GM21390 (cell line): Measurements from ENCODE around the gene MAEA.

ENCODE experiments used
- ATAC-seq: cut with Tn5 transposase; IDR thresholded peaks from one replicate; pipeline ENCODE4 v1.9.1; 2021; ENCODE audit not compliant: unreplicated experiment

The MAEA gene

DNA sequence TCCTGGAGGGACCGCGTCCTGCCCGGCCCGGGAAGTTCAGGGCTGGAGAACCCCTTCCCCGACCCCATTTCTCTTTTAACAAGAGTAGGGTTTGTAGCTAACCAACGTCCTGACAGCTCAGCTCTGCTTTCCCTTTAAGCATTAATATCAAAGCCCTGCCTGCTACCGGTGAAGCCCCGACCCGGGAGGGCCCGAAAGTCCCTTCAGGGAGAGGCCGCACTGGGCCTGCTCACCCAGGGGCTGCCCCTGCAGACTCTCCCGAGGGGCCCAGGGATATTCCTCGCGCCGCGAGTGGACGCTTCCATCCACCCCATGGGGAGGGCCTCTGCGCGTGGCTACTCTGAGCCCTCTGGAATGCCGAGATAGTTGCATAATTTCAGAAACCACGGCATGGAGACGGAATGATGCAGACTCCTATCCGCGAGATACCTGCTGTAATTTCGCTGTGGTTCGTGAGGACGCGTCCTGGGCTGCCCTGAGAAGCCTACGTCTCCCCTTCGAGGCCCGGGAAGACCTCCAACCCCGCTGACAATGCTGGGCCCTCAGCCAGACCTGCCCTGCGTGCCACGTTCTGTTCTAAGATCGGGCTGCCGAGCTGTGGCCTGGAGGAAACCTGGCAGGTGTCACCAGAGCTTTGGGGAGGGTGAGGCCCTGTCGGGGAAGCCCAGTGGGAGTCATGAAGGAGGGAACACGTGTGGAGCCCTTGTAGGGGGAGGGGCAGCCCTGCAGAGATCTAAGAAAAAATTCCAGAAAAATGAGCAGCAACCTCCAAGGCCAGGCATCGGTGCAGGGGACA lies 39.8 kb upstream of the MAEA start:
- peak; percentile 7 for ATAC-seq

- ATAC-seq: no peak
Observed at GRCh38 chr4:1250527-1250812, 39.2 kb upstream of the MAEA start.

- no peak for ATAC-seq
Observed at GRCh38 chr4:1250921-1251772, 38.5 kb upstream of the MAEA start.

GRCh38 chr4:1251773-1252066 lies 38.0 kb upstream of the MAEA start:
- ATAC-seq: no peak

GRCh38 chr4:1252928-1253492 lies 36.7 kb upstream of the MAEA start:
- no peak for ATAC-seq

DNA sequence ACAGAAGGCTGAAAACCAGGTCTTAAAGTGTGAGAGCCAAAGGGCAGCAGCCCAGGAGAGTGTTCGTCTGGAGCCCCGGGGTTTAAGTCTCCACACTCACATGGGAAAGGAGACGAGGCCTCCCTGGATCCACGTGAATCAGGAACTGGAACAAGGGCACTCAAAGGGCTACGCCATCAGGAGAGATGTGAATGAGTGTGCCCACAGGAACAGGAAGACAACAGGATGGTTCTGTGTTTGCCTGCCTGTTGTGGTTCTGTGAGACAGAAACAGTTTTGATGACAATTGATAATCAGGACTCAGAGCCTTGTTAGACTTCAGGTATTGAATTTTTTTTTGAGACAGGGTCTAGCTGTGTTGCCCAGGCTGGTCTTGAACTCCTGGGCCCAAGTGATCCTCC lies 35.9 kb upstream of the MAEA start:
- no peak for ATAC-seq

GRCh38 chr4:1255151-1255550 lies 34.5 kb upstream of the MAEA start:
- ATAC-seq: no peak

DNA sequence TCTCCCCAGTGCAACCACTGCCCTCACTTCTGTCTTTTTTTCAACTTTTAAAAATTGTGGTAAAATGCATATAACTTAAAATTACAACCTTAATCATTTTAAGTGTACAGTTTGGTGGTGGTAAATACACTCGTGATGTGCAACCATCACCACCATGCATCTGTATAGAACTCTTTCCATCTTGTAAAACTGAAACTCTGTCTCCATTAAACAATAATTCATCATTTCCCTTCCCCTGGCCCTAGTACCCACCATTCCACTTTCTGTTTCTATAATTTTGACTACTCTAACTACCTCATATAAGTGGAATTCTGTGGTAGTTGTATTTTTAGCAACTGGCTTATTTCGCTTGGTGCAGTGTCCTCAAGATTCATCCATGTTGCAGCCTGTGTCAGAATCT lies 34.0 kb upstream of the MAEA start:
- no peak for ATAC-seq

- ATAC-seq: no peak
Observed at GRCh38 chr4:1258457-1258856, 31.2 kb upstream of the MAEA start.

GRCh38 chr4:1259966-1260365 lies 29.7 kb upstream of the MAEA start:
- no peak for ATAC-seq

GRCh38 chr4:1260418-1261106 lies 29.1 kb upstream of the MAEA start:
- no peak for ATAC-seq

DNA sequence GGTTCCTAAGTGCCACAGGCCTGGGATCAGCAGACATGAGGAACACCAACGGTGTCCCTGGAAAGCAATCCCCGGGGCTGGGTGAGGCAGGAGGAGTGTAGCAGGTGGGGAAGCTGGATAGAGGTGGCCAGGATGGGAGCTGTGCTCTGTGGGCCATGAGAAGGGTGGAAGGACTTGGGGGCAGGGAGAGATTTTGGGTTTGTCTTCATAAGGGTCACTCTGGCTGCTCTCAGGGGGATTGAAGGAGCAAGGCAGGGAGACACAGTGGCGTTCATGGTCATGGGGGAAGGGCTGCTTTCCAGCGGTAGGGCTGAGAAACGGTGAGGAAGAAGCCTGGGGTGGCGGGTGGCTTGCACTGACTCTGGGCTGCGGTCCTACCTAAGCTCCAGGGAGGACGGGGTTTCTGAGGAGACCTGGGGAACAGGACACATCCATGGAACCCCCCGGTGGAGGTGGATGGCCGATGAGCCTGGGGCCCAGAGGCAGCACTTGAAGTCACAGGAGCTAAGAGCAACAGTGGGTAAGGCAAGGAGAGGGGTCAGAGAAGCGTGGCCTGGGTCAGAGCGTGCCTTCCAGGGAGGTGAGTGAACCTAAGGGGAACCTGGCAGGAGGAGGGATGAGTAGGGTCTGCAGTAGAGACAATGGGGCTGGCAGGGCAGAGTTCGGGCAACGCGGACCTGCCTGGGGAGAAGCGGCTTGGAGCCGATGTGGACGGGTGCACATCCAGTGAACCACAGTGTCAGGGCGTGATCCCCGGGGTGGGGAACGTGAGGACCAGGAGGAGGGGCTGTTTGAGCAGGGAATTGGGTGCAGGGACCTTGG lies 28.4 kb upstream of the MAEA start:
- ATAC-seq: no peak

DNA sequence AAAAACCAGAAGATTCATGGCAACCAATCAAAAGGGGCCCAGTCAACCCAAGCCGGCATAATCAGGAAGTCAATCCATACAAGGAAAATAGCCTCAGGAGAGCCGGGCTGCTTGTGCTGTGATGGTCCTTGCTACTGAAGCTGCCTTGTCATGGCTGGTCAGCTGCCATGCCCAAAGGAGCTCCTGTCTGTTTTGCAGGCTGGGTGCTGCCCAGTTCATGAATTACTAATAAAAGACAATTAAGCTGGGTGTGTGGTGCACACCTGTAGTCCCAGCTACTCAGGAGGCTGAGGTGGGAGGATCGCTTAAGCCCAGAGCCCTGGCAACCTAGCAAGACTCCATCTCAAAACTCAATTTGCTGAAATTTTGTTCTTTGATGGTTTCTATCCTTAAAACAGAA lies 24.7 kb upstream of the MAEA start:
- ATAC-seq: no peak

GRCh38 chr4:1265351-1265750 lies 24.3 kb upstream of the MAEA start:
- no peak for ATAC-seq

DNA sequence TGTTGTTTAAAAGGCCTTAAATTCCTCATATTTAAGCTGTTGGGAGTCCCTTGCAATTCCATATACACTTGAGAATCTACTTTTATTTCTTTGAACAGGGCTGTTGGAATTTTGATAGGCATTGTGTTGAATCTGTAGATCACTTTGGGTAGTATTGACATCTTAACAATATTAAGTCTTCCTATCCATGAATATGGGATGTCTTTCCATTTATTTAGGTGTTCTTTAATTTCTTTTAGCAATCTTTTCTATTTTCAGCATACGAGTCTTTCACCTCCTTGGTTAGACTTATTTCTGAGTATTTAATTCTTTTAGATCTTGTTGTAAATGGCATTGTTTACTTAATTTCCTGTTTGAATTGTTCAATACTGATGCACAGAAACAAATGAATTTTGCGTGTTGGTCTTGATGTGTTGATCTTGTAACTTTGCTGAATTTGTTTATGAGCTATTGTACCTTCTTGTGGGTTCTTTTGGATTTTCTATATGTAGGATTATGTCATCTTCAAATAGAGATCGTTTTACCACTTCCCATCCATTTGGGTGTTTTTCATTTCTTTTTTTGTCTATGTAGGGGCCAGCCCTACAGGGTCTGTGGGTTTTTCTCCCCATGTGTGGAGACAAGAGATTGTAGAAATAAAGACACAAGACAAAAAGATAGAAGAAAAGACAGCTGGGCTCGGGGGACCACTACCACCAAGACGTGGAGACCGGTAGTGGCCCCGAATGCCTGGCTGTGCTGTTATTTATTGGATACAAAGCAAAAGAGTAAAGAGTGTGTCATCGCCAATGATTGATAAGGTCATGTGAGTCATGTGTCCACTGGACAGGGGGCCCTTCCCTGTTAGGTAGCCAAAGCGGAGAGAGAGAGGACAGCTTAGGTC lies 22.6 kb upstream of the MAEA start:
- no peak for ATAC-seq

- ATAC-seq: no peak
Observed at GRCh38 chr4:1269209-1269608, 20.5 kb upstream of the MAEA start.

DNA sequence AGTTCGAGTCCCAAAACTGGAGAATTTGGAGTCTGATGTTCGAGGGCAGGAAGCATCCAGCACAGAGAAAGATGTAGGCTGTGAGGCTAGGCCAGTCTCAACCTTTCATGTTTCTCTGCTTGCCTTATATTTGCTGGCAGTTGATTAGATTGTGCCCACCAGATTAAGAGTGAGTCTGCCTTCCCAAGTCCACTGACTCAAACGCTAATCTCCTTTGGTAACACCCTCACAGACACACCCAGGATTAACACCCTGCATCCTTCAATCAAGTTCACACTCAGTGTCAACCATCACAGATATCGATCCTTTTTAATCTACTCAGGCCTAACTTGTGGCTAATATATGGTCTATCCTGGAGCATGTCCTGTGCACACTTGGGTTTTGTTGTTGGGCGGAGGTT lies 18.0 kb upstream of the MAEA start:
- ATAC-seq: no peak

GRCh38 chr4:1274871-1275270 lies 14.8 kb upstream of the MAEA start:
- no peak for ATAC-seq

GRCh38 chr4:1276984-1277383 lies 12.7 kb upstream of the MAEA start:
- ATAC-seq: no peak
